Stimulated activated naive CD4-positive, alpha-beta T cell (primary cell): ENCODE measurements around the gene TP53RK.

ENCODE experiments used
- DNase-seq, 6 experiments: peaks; one replicate each; lab custom pipeline; 2025; lab: John Stamatoyannopoulos, UW

Gene TP53RK

DNA sequence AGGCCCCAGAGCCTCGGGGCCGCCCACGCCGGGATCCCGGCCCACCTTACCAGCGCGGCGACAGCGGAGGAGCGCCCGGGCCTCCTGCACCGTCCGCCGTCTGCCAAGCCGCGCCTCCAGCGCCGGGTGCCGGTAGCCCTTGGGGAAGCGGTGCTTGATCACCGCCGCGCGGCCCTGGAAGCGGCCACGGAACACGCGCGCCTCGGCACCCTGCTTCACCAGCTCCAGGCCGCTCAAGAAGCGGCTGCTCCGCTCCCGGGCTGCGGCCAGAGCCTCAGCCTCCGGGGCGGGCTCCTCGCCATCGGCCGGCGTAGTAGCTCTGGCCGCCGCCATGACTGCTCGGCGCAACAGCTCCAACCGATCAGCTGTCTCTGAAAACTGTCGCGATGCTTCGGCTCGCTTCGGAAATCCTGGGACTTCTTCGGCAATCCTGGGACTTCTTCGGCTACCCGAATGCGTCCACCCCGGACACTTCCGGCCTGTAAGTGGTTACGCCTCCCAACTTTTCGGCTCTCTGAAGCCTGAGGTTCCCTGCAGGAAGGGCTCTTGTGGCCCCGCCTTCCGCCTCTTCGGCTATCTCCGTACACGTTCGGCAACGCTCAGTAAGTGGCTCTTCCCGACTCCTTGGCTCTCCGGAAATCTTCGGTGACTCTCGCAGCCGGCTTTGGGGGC is at the start of gene TP53RK:
Gene TP53RK (minus strand): TSS at position 363 of the 672 bp plus-strand sequence. CDS start 30 bp downstream, at position 333.
- peak; percentile 88 to 98 (median 95) for DNase-seq

- DNase-seq, result no peak
Measured at GRCh38 chr20:46735436-46735835, 46.2 kb upstream of the TP53RK start.

- DNase-seq, result no peak
Measured at GRCh38 chr20:46731770-46732169, 42.5 kb upstream of the TP53RK start.

GRCh38 chr20:46725186-46726165 is 36.2 kb upstream of the TP53RK start:
- no peak for DNase-seq

- no peak for DNase-seq
Measured at GRCh38 chr20:46724343-46724959, 35.2 kb upstream of the TP53RK start.

GRCh38 chr20:46723039-46723438 is 33.8 kb upstream of the TP53RK start:
- no peak for DNase-seq

- no peak for DNase-seq
Measured at GRCh38 chr20:46722450-46722849, 33.2 kb upstream of the TP53RK start.

GRCh38 chr20:46721476-46721875 is 32.2 kb upstream of the TP53RK start:
- no peak for DNase-seq

GRCh38 chr20:46720776-46721425 is 31.7 kb upstream of the TP53RK start:
- DNase-seq, result no peak

- DNase-seq, result no peak
Measured at GRCh38 chr20:46720019-46720418, 30.8 kb upstream of the TP53RK start.

GRCh38 chr20:46717818-46718541 is 28.7 kb upstream of the TP53RK start:
- no peak for DNase-seq

GRCh38 chr20:46715292-46715756 is 26.1 kb upstream of the TP53RK start:
- DNase-seq, result no peak

GRCh38 chr20:46713957-46714834 is 25.0 kb upstream of the TP53RK start:
- DNase-seq, result no peak

DNA sequence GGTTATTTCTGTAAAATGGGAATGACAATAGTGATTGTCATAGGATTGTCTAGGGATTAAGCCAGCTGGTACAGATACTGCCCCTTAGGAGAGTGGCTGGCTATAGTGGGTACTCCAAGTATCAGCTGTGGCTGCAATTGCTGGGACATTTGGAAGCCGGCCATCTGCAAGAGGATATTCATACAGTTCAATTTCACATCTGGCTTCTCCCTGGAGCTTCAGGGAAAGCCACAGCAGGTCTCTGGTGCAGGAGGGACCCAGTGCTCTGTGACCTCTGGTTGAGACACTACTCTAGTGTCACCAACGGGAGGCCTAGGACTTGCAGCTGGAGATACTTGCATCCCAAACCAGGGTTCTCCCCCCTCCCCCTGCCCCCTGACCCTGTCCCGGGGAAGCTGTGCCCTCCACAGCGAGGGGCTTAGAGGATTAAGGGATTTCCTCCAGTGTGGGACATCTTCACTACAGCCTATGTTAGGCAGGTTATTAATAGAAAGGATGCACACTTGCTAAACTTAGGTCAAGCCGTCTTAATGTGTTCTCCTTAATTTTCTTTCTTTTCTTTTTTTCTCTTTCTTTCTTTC is 22.9 kb upstream of the TP53RK start:
- DNase-seq, result no peak

DNA sequence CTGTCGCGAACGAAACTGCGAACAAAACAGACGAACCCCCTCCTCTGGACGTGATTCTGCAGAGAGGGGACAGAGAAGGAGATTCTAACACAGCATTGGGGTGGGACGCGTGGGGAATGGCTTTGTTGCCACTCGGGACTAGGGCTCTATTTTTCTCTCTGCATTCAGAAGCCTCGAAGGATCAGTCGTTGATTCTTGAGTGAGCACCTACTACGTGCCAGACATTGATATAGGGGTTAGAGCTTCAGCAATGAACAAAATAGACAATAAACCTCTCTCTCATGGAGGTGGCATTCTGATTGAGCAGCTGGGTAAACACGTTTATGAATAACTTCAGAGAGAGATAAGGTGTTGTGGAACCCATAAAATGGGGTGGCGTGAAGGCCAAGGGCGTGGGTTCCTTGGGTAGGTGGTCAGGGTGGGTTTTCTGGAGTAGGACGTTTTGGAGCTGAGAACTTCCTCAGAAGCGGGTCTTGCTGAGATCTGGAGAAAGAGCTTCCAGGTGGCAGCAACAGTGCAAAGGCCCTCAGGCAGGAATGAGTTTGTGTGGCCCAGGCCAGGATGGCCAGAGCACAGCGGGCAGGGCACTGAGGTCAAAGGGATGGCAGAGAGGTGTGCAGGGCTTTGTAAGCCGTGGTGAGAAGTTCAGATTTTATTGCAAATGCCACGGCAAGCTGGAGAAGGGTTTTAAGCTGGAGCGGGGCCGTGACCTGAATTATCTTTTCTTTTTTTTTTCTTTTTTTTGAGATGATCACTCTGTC is 21.1 kb upstream of the TP53RK start:
- DNase-seq, result no peak

- no peak for DNase-seq
Measured at GRCh38 chr20:46709459-46710152, 20.4 kb upstream of the TP53RK start, which contains the start of gene SLC2A10. Gene SLC2A10, plus strand, starts transcription at chr20:46709649. Its CDS starts 88 bp downstream, at chr20:46709737.

GRCh38 chr20:46709055-46709458 is 19.8 kb upstream of the TP53RK start:
- no peak for DNase-seq

- no peak for DNase-seq
Measured at GRCh38 chr20:46708172-46708860, 19.1 kb upstream of the TP53RK start.
